DOHH2 (cell line): ENCODE results near the gene SORBS2.

Experiments
- H3F3A ChIP-seq: fragments of 200-600 bp; sonication (generic), shearing (Covaris generic); 2 replicates; pipeline ENCODE4 v1.6.0; 2016; ENCODE audit warnings: antibody characterized with exemption, mild to moderate bottlenecking; ENCODE audit not compliant: control insufficient read depth, insufficient read depth
- H3K27ac ChIP-seq: fragments of 200-600 bp; sonication (generic); 2 replicates; pipeline ENCODE4 v1.5.1; 2014; ENCODE audit warnings: low read depth, mild to moderate bottlenecking, low read length, moderate library complexity
- H3K27me3 ChIP-seq: fragments of 200-600 bp; sonication (generic); 2 replicates; pipeline ENCODE4 v1.6.1; 2014; ENCODE audit warnings: mild to moderate bottlenecking, low read length, mixed read lengths; ENCODE audit not compliant: control insufficient read depth
- H3K36me3 ChIP-seq: fragments of 200-600 bp; sonication (generic); 2 replicates; pipeline ENCODE4 v1.6.1; 2014; ENCODE audit warnings: mild to moderate bottlenecking, low read length, moderate library complexity, mixed read lengths; ENCODE audit not compliant: control insufficient read depth
- H3K4me1 ChIP-seq: fragments of 200-600 bp; sonication (generic); 2 replicates; pipeline ENCODE4 v1.6.1; 2014; ENCODE audit warnings: mild to moderate bottlenecking, low read length, mixed read lengths; ENCODE audit not compliant: control insufficient read depth
- H3K4me2 ChIP-seq: fragments of 200-600 bp; sonication (generic); 2 replicates; pipeline ENCODE4 v1.6.0; 2014; ENCODE audit warnings: mild to moderate bottlenecking, low read length, moderate library complexity
- H3K4me3 ChIP-seq: fragments of 200-600 bp; sonication (generic); 2 replicates; pipeline ENCODE4 v1.5.1; 2014; ENCODE audit warnings: mild to moderate bottlenecking, low read length, mixed read lengths
- H3K79me2 ChIP-seq: fragments of 200-600 bp; sonication (generic); 2 replicates; pipeline ENCODE4 v1.6.1; 2014; ENCODE audit warnings: mild to moderate bottlenecking, low read length, mixed read lengths; ENCODE audit not compliant: control insufficient read depth
- H3K9me2 ChIP-seq: fragments of 200-600 bp; sonication (generic); replicated peaks from 2 replicates; pipeline ENCODE4 v1.6.1; 2014; ENCODE audit warnings: mild to moderate bottlenecking, low read length, mixed read lengths; ENCODE audit not compliant: control insufficient read depth
- H3K9me3 ChIP-seq: fragments of 200-600 bp; sonication (generic); 2 replicates; pipeline ENCODE4 v1.6.1; 2014; ENCODE audit warnings: antibody characterized with exemption, low read length, mixed read lengths; ENCODE audit not compliant: control insufficient read depth, insufficient read depth
- H4K20me1 ChIP-seq: fragments of 200-600 bp; sonication (generic); 2 replicates; pipeline ENCODE4 v1.6.0; 2014; ENCODE audit warnings: low read depth, mild to moderate bottlenecking, antibody characterized with exemption, low read length, moderate library complexity; ENCODE audit not compliant: control insufficient read depth, insufficient read depth
- CTCF ChIP-seq: fragments of 200-600 bp; sonication (generic); IDR thresholded peaks from one replicate; pipeline ENCODE4 v1.5.1; 2014; ENCODE audit warnings: antibody characterized with exemption, mild to moderate bottlenecking, low read depth, low read length; ENCODE audit not compliant: poor library complexity, severe bottlenecking
- EZH2phosphoT487 ChIP-seq: fragments of 200-600 bp; sonication (generic); IDR thresholded peaks from 2 replicates; pipeline ENCODE4 v1.6.1; 2017; ENCODE audit warnings: borderline replicate concordance, mild to moderate bottlenecking, antibody characterized with exemption, low read length, moderate library complexity, mixed read lengths

Gene SORBS2

GRCh38 chr4:185654311-185654710 lies 157.7 kb downstream of the SORBS2 start:
- H4K20me1 ChIP-seq, result no peaks in the 10 kb centered on the region
- no peak overlapping the region for H3K4me2 ChIP-seq
- no peaks in the 10 kb centered on the region; the same call in 1 of the 2 replicates for H3K27me3 ChIP-seq
- H3K4me1 ChIP-seq, result no peaks in the 10 kb centered on the region
- no peaks in the 10 kb centered on the region for H3K79me2 ChIP-seq
- H3K9me3 ChIP-seq, result no peaks in the 10 kb centered on the region
- no peak overlapping the region for H3K27ac ChIP-seq
- no peaks in the 10 kb centered on the region for H3F3A ChIP-seq
- H3K9me2 ChIP-seq, result no peaks in the 10 kb centered on the region
- TF ChIP-seq EZH2phosphoT487 (no peak), CTCF (no peak)
- no peaks in the 10 kb centered on the region for H3K36me3 ChIP-seq
- no peak overlapping the region for H3K4me3 ChIP-seq

GRCh38 chr4:185651851-185652250 lies 160.1 kb downstream of the SORBS2 start:
- Histone ChIP-seq H3K27ac (no peak overlapping the region), H3K9me3 (no peaks in the 10 kb centered on the region), H3K79me2 (no peaks in the 10 kb centered on the region), H4K20me1 (no peaks in the 10 kb centered on the region), H3K4me1 (no peaks in the 10 kb centered on the region), H3K9me2 (no peaks in the 10 kb centered on the region), H3K4me3 (no peak overlapping the region), H3K36me3 (no peaks in the 10 kb centered on the region), H3K4me2 (no peak overlapping the region), H3F3A (no peaks in the 10 kb centered on the region), H3K27me3 (no peaks in the 10 kb centered on the region; the same call in 1 of the 2 replicates)
- TF ChIP-seq EZH2phosphoT487 (no peak), CTCF (no peak)

GRCh38 chr4:185651137-185651677 lies 160.8 kb downstream of the SORBS2 start:
- TF ChIP-seq CTCF, result no peak
- TF ChIP-seq EZH2phosphoT487, result no peak
- no peaks in the 10 kb centered on the region for H4K20me1 ChIP-seq
- H3F3A ChIP-seq, result no peaks in the 10 kb centered on the region
- no peaks in the 10 kb centered on the region for H3K9me2 ChIP-seq
- H3K36me3 ChIP-seq, result no peaks in the 10 kb centered on the region
- no peaks in the 10 kb centered on the region for H3K79me2 ChIP-seq
- H3K27me3 ChIP-seq, result no peaks in the 10 kb centered on the region; the same call in 1 of the 2 replicates
- H3K4me2 ChIP-seq, result no peak overlapping the region
- no peaks in the 10 kb centered on the region for H3K4me1 ChIP-seq
- no peak overlapping the region for H3K4me3 ChIP-seq
- H3K9me3 ChIP-seq, result no peaks in the 10 kb centered on the region
- no peak overlapping the region for H3K27ac ChIP-seq
